HepG2 (cell line): Measurements from ENCODE around the gene ADAM22. TPM values are rescaled to one million over a fixed set of nuclear protein-coding genes. Genes with fewer than 3 reads are reported as not detected.

ENCODE experiments used
- ATAC-seq: fragments of 200-7000 bp; cut with Tn5 transposase; 3 replicates; pipeline ENCODE4 v1.9.1; 2020; ENCODE audit warnings: mild to moderate bottlenecking, moderate library complexity
- BruUV-seq: library from RNA; stranded (reverse); fragments of 400-500 nt; replicated peaks from 2 replicates; lab custom pipeline; 2021; lab: Mats Ljungman, UMichigan
- CTCF ChIA-PET: fragments of 300-600 bp; formaldehyde crosslinking; extraction: SDS; loops from one replicate; lab custom pipeline; 2021; ENCODE audit warnings: low total read pairs, inconsistent platforms, low intra/inter-chr PET ratio; lab: Yijun Ruan, JAX
- POLR2A ChIA-PET: fragments of 350-600 bp; sonication (Branson Sonifier 250); formaldehyde crosslinking; loops from one replicate; lab custom pipeline; 2020; ENCODE audit warnings: antibody characterized with exemption, inconsistent platforms; lab: Yijun Ruan, JAX
- DNase-seq: peaks from one replicate; pipeline ENCODE4 v3.0.0-alpha.2; 2015; ENCODE audit warnings: low spot score
- FAIRE-seq: peaks from 3 replicates; lab custom pipeline; 2011; peaks lifted over from hg19 to GRCh38; lab: Jason Lieb, UNC
- H2AFZ ChIP-seq: one replicate; pipeline ENCODE4 v1.6.1; 2011; ENCODE audit warnings: low read length, inconsistent platforms
- H3K27ac ChIP-seq: fragments of 300-600 bp; 3 replicates; pipeline ENCODE4 v1.8.0; 2011; ENCODE audit warnings: mixed run types, mild to moderate bottlenecking, mixed read lengths, low read length, inconsistent platforms; ENCODE audit not compliant: insufficient read depth; ENCODE audit errors: extremely low read length
- H3K27me3 ChIP-seq, 2 experiments: fragments of 200-600 bp in 1 of 2; 2 replicates in 1 of 2; 3 replicates in 1 of 2; pipeline versions ENCODE4 v1.6.0 to v1.8.0; 2011; ENCODE audit warnings: low read length in 2 of 2, mild to moderate bottlenecking in 2 of 2, moderate library complexity in 2 of 2, inconsistent platforms in 1 of 2; ENCODE audit not compliant: insufficient read depth in 2 of 2, control insufficient read depth in 1 of 2
- H3K36me3 ChIP-seq, 2 experiments: fragments of 200-600 bp in 1 of 2; replicated peaks in 1 of 2; 2 replicates in 1 of 2; 3 replicates in 1 of 2; pipeline versions ENCODE4 v1.5.1 to v1.8.0; 2011; ENCODE audit warnings: low read length in 2 of 2, inconsistent platforms in 1 of 2; ENCODE audit not compliant: insufficient read depth in 2 of 2, control insufficient read depth in 1 of 2
- H3K4me1 ChIP-seq: 2 replicates; pipeline ENCODE4 v1.5.1; 2012; ENCODE audit warnings: low read length, inconsistent platforms; ENCODE audit not compliant: insufficient read depth
- H3K4me2 ChIP-seq: 2 replicates; pipeline ENCODE4 v1.6.0; 2011; ENCODE audit warnings: low read depth, low read length, inconsistent platforms
- H3K4me3 ChIP-seq, 3 experiments: fragments of 200-600 bp in 1 of 3; sonication (generic), shearing (Covaris generic) in 1 of 3; replicated peaks in 1 of 3; 2 replicates each; pipeline ENCODE4 v1.5.1; 2011 to 2016; ENCODE audit warnings: low read length in 3 of 3, inconsistent platforms in 2 of 3, low read depth in 2 of 3, mild to moderate bottlenecking in 2 of 3, control low read depth in 1 of 3, mixed read lengths in 1 of 3; ENCODE audit not compliant: insufficient read depth in 1 of 3
- H3K79me2 ChIP-seq: one replicate; pipeline ENCODE4 v1.6.1; 2011; ENCODE audit warnings: low read length, inconsistent platforms; ENCODE audit not compliant: insufficient read depth
- H3K9ac ChIP-seq: 2 replicates; pipeline ENCODE4 v1.6.0; 2011; ENCODE audit warnings: mild to moderate bottlenecking, low read depth, low read length, inconsistent platforms; ENCODE audit not compliant: insufficient read depth
- H3K9me3 ChIP-seq: 2 replicates; pipeline ENCODE4 v1.5.1; 2012; ENCODE audit warnings: mild to moderate bottlenecking, low read length
- H4K20me1 ChIP-seq: 2 replicates; pipeline ENCODE4 v1.6.0; 2011; ENCODE audit warnings: inconsistent platforms, mild to moderate bottlenecking, low read length, moderate library complexity; ENCODE audit not compliant: insufficient read depth
- GFI1 ChIP-seq: sonication (generic); formaldehyde crosslinking; IDR thresholded peaks from 2 replicates; pipeline ENCODE4 v1.5.0; 2020; ENCODE audit warnings: missing genetic modification reagents, mild to moderate bottlenecking, borderline replicate concordance
- HIVEP1 ChIP-seq: sonication (generic); formaldehyde crosslinking; IDR thresholded peaks from 2 replicates; pipeline ENCODE4 v1.4.0; 2020; ENCODE audit warnings: mild to moderate bottlenecking, missing genetic modification reagents
- KMT2A ChIP-seq: sonication (generic); formaldehyde crosslinking; IDR thresholded peaks from 2 replicates; pipeline ENCODE4 v1.4.0; 2020; ENCODE audit warnings: missing genetic modification reagents
- MIXL1 ChIP-seq: IDR thresholded peaks from 2 replicates; pipeline ENCODE4 v1.6.1; 2016
- POLR2G ChIP-seq: fragments of 200-400 bp; formaldehyde crosslinking; IDR thresholded peaks from 2 replicates; pipeline ENCODE4 v1.6.1; 2018; ENCODE audit warnings: mild to moderate bottlenecking, low read depth, low read length, moderate library complexity
- SALL2 ChIP-seq: sonication (generic); formaldehyde crosslinking; IDR thresholded peaks from 2 replicates; pipeline ENCODE4 v1.8.1; 2023; ENCODE audit warnings: mild to moderate bottlenecking, missing genetic modification reagents, inconsistent platforms
- TCF7L2 ChIP-seq: IDR thresholded peaks from 2 replicates; pipeline ENCODE4 v1.6.1; 2011; ENCODE audit warnings: mild to moderate bottlenecking, low read depth, low read length, moderate library complexity
- ZC3H4 ChIP-seq: sonication (generic); formaldehyde crosslinking; IDR thresholded peaks from 2 replicates; pipeline ENCODE4 v1.4.0; 2020; ENCODE audit warnings: missing genetic modification reagents, borderline replicate concordance
- ZFP36L1 ChIP-seq: sonication (generic); formaldehyde crosslinking; IDR thresholded peaks from 2 replicates; pipeline ENCODE4 v1.8.0; 2022; ENCODE audit warnings: mild to moderate bottlenecking, missing genetic modification reagents, moderate library complexity
- ZFYVE20 ChIP-seq: sonication (generic); formaldehyde crosslinking; IDR thresholded peaks from 2 replicates; pipeline ENCODE4 v1.8.0; 2023; ENCODE audit warnings: low read depth, mild to moderate bottlenecking, moderate library complexity, missing genetic modification reagents, borderline replicate concordance
- ZNF10 ChIP-seq: sonication (generic); formaldehyde crosslinking; IDR thresholded peaks from 2 replicates; pipeline ENCODE4 v1.4.0; 2020; ENCODE audit warnings: mild to moderate bottlenecking, low read depth, missing genetic modification reagents, borderline replicate concordance
- ZNF30 ChIP-seq: sonication (generic); formaldehyde crosslinking; IDR thresholded peaks from 2 replicates; pipeline ENCODE4 v1.5.0; 2020; ENCODE audit warnings: mild to moderate bottlenecking, missing genetic modification reagents
- ZSCAN30 ChIP-seq: sonication (generic); formaldehyde crosslinking; IDR thresholded peaks from 2 replicates; pipeline ENCODE4 v1.5.0; 2020; ENCODE audit warnings: mild to moderate bottlenecking, missing genetic modification reagents
- WGBS: methylation state at CpG from one replicate; pipeline ENCODE4 v1.1.6; 2017; ENCODE audit warnings: low lambda C conversion rate; 5-methylcytosine and 5-hydroxymethylcytosine counted together
- in situ Hi-C: cut with HindIII; loops from 2 replicates; pipeline ENCODE4 v1.10.0; 2017; ENCODE audit warnings: low pct_unique_long_range_greater_than_20kb; ENCODE audit not compliant: extremely low pct_ligation_motif_present
- intact Hi-C: fragments of 100-400 bp; cut with micrococcal nuclease; formaldehyde crosslinking; loops from one replicate; pipeline ENCODE4 v1.10.0; 2022; ENCODE audit not compliant: unreplicated experiment
- polyA plus RNA-seq, 8 experiments: library from polyadenylated mRNA; depleted of rRNA in 3 of 8; stranded (reverse) in 7 of 8; unstranded in 1 of 8; fragments of >200 nt; fragmentation: Illumina TruSeq in 4 of 8; extraction: Trizol in 4 of 8; gene quantifications; 2 replicates each; pipeline versions ENCODE4 v1.2.1 to v1.2.3, GENCODE V29; 2011 to 2016; ENCODE audit warnings: low read depth in 4 of 8, missing spikeins in 1 of 8, mixed read lengths in 1 of 8; ENCODE audit not compliant: insufficient read depth in 1 of 8
- total RNA-seq, 5 experiments: library from RNA; depleted of rRNA; stranded (reverse); fragments of >200 nt; fragmentation: Illumina TruSeq; extraction: Trizol; gene quantifications; 2 replicates each; pipeline ENCODE4 v1.2.3, GENCODE V29; 2016; ENCODE audit warnings: low read depth in 1 of 5

ADAM22 gene
- total and polyA plus RNA-seq, 2 of the 13 experiments (the other 11 are each of a cell fraction or from before 2014, with no cell fraction given): 1.9 to 6.7 TPM

DNA sequence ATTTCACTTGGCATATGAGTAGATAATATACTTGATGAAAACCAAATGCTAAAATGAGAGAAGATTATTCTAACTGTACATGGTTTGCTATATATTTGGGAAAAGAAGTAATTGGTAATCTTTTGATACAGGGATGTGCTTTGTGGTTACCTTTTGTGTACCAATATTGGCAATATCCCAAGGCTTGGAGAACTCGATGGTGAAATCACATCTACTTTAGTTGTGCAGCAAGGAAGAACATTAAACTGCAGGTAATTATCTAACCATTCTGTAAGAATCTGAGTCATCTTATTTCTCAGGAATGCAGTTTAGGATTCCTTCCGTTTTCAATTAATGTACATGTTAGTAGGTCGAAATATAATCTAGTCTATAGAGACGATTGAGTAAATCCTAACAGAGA is 221.7 kb downstream of the ADAM22 start:
- Histone ChIP-seq H3K9ac (no peak overlapping the region), H3K27me3 (no peaks in the 10 kb centered on the region), H3K79me2 (no peaks in the 10 kb centered on the region), H2AFZ (no peak overlapping the region), H4K20me1 (no peaks in the 10 kb centered on the region), H3K9me3 (no peaks in the 10 kb centered on the region), H3K4me2 (no peak overlapping the region), H3K4me1 (peaks cover 10% of the 10 kb centered on the region), H3K36me3 (no peaks in the 10 kb centered on the region), H3K4me3 (no peak overlapping the region), H3K27ac (no peak overlapping the region)
- WGBS: 64% methylated on average over 4 of the region's 4 CpGs
- FAIRE-seq (no peak), DNase-seq (no peak), ATAC-seq (no peak)
- in situ Hi-C loops (no loop called here), intact Hi-C loops (no loop called here)
- ChIA-PET CTCF (no interaction called here), POLR2A (no interaction called here)
- TF ChIP-seq HIVEP1: no peak
- TF ChIP-seq GFI1 (CRISPR knock-in tag): no peak
- TF ChIP-seq ZC3H4 (CRISPR knock-in tag): no peak
- no peak for TF ChIP-seq TCF7L2
- TF ChIP-seq ZFYVE20 (CRISPR knock-in tag): no peak
- TF ChIP-seq ZFP36L1 (CRISPR knock-in tag): no peak
- no peak for TF ChIP-seq MIXL1 (CRISPR knock-in tag)
- TF ChIP-seq KMT2A (CRISPR knock-in tag): no peak
- TF ChIP-seq POLR2G: no peak
- TF ChIP-seq ZNF30 (CRISPR knock-in tag): no peak
- TF ChIP-seq ZNF10 (CRISPR knock-in tag): no peak
- no peak for TF ChIP-seq SALL2
- TF ChIP-seq ZSCAN30 (CRISPR knock-in tag): no peak
- no TSS peak for BruUV-seq
